ENCODE measurements around the gene SKP1.
A peak's percentile ranks its signal among the peaks of the same experiment; 100 is the strongest.

SKP1 gene

GRCh38 chr5:134129411-134130238 lies 47.1 kb downstream of the SKP1 start:
- H3K9me3 ChIP-seq (replicated peaks in 1 of 2; ENCODE audit: control insufficient read depth in 2 of 2, insufficient read depth in 1 of 2, low read depth in 1 of 2, low read length in 2 of 2), result peaks cover 0 to 1% of the 10 kb centered on the region in 2 donors
- H4K8ac ChIP-seq (ENCODE audit: low read depth, low read length), result peak overlapping the region; percentile 3
- no peak overlapping the region for H3K4me3 ChIP-seq (ENCODE audit: low read length in 2 of 2)
- peaks cover 30 to 55% of the 10 kb centered on the region in 2 donors for H3K36me3 ChIP-seq (replicated peaks in 1 of 2; ENCODE audit: control insufficient read depth in 2 of 2, insufficient read depth in 2 of 2, low read length in 2 of 2)
- H3K27me3 ChIP-seq (ENCODE audit: control insufficient read depth in 3 of 3, insufficient read depth in 3 of 3, low read depth in 1 of 3, low read length in 3 of 3), result no peaks in the 10 kb centered on the region
- no peaks in the 10 kb centered on the region for H3K4me1 ChIP-seq (ENCODE audit: control insufficient read depth in 2 of 2, insufficient read depth in 1 of 2, low read depth in 1 of 2, low read length in 2 of 2)
- H3K79me1 ChIP-seq (ENCODE audit: low read depth, low read length), result peaks cover 3% of the 10 kb centered on the region
- peak overlapping the region; percentile 55 for H3K23ac ChIP-seq (ENCODE audit: low read depth, low read length, poor library complexity)
- no CpG with 5 or more reads among the region's 25 CpGs for WGBS, 2 donors (ENCODE audit: extremely low coverage in 2 of 2, insufficient read length in 2 of 2, insufficient replicate concordance in 1 of 2)
- H4K91ac ChIP-seq (ENCODE audit: low read depth, low read length, poor library complexity), result no peak overlapping the region
- H3K4ac ChIP-seq (ENCODE audit: low read length), result no peak overlapping the region
- H3K27ac ChIP-seq (replicated peaks; ENCODE audit: low read length), result no peak overlapping the region
- peak overlapping the region; percentile 38 for H3K18ac ChIP-seq (ENCODE audit: low read length)
- H2BK120ac ChIP-seq (ENCODE audit: low read depth, low read length), result no peak overlapping the region
- no peak overlapping the region for H2BK5ac ChIP-seq (ENCODE audit: low read length)
- peak overlapping the region; percentile 81 for H3K9ac ChIP-seq (ENCODE audit: low read depth, low read length, poor library complexity)
- no peak overlapping the region for H3K14ac ChIP-seq (ENCODE audit: low read length)
- H2BK15ac ChIP-seq (ENCODE audit: low read length), result no peak overlapping the region
- no peak overlapping the region for H2AK5ac ChIP-seq (ENCODE audit: low read depth, low read length)
- no peak overlapping the region for H2AFZ ChIP-seq (ENCODE audit: low read length)
- DNase-seq (ENCODE audit: low spot score), result no peak
- H2BK12ac ChIP-seq (ENCODE audit: low read length), result peak overlapping the region; percentile 22
- no peak overlapping the region for H3K4me2 ChIP-seq (ENCODE audit: insufficient read depth, low read length, poor library complexity, severe bottlenecking)

DNA sequence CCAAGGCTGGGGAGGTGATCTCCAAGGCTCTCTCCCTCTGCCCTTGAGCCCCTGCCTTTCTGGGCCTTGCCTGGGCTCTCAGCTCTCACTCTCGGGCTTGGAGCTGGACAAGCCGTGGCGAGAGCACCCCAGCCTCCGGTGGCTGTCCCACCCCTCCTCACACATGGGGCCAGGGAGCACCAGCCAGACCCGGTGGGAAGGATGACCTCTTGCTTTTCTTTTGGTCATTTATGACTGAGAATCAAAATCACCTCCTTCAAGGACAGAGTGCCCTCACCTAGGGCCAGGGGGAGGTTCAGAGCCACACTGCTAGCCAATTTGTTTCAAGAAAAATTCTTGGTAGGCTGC lies 48.1 kb downstream of the SKP1 start:
- Histone ChIP-seq H3K14ac (ENCODE audit: low read length) (no peak overlapping the region), H2BK15ac (ENCODE audit: low read length) (no peak overlapping the region), H3K9me3 (replicated peaks in 1 of 2; ENCODE audit: control insufficient read depth in 2 of 2, insufficient read depth in 1 of 2, low read depth in 1 of 2, low read length in 2 of 2) (peaks cover 0 to 1% of the 10 kb centered on the region in 2 donors), H4K91ac (ENCODE audit: low read depth, low read length, poor library complexity) (no peak overlapping the region), H3K36me3 (replicated peaks in 1 of 2; ENCODE audit: control insufficient read depth in 2 of 2, insufficient read depth in 2 of 2, low read length in 2 of 2) (peaks cover 22 to 45% of the 10 kb centered on the region in 2 donors), H4K8ac (ENCODE audit: low read depth, low read length) (no peak overlapping the region), H3K27ac (replicated peaks; ENCODE audit: low read length) (no peak overlapping the region), H3K18ac (ENCODE audit: low read length) (no peak overlapping the region), H3K4ac (ENCODE audit: low read length) (no peak overlapping the region), H3K4me2 (ENCODE audit: insufficient read depth, low read length, poor library complexity, severe bottlenecking) (no peak overlapping the region), H2BK5ac (ENCODE audit: low read length) (no peak overlapping the region), H2BK120ac (ENCODE audit: low read depth, low read length) (no peak overlapping the region), H3K23ac (ENCODE audit: low read depth, low read length, poor library complexity) (no peak overlapping the region), H3K27me3 (ENCODE audit: control insufficient read depth in 3 of 3, insufficient read depth in 3 of 3, low read depth in 1 of 3, low read length in 3 of 3) (no peaks in the 10 kb centered on the region), H3K4me3 (ENCODE audit: low read length in 2 of 2) (no peak overlapping the region), H2AK5ac (ENCODE audit: low read depth, low read length) (no peak overlapping the region), H3K4me1 (ENCODE audit: control insufficient read depth in 2 of 2, insufficient read depth in 1 of 2, low read depth in 1 of 2, low read length in 2 of 2) (no peaks in the 10 kb centered on the region), H2AFZ (ENCODE audit: low read length) (no peak overlapping the region), H3K9ac (ENCODE audit: low read depth, low read length, poor library complexity) (no peak overlapping the region), H2BK12ac (ENCODE audit: low read length) (no peak overlapping the region), H3K79me1 (ENCODE audit: low read depth, low read length) (peaks cover 2% of the 10 kb centered on the region)
- WGBS, 2 donors (ENCODE audit: extremely low coverage in 2 of 2, insufficient read length in 2 of 2, insufficient replicate concordance in 1 of 2), result no CpG with 5 or more reads among the region's 5 CpGs
- no peak for DNase-seq (ENCODE audit: low spot score)

DNA sequence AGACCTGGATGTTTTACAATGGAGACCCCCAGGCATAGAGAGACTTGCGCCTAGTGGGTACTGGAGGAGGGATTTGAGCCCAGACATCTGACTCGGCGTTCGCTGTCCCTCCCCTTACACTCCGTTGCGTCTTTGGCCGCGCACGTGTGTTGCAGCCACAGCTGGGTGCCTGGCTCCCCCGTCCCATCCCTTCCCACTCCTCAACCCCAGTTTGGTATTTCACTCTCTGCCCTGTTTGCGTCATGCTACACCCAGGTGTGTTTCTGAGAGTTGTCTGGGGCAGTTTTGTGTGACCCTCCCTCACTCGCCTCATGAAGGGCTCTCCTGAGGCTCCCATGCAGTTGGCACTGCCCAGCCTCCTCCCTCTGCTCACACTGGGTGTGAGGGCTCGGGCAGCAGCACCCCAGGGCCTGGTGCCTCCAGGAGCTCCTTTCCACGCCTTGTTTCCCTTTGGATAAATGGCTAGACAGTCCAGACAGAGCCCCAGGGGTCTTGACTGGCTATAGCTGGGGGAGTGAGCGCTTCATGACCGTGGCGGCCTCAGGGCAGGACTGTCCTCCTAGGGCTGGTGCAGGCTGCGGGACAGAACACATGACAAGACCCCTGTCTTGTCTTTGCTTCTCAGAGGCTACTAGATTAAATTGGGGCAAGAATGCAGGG lies 48.6 kb downstream of the SKP1 start:
- H3K9ac ChIP-seq (ENCODE audit: low read depth, low read length, poor library complexity), result no peak overlapping the region
- no CpG with 5 or more reads among the region's 18 CpGs for WGBS, 2 donors (ENCODE audit: extremely low coverage in 2 of 2, insufficient read length in 2 of 2, insufficient replicate concordance in 1 of 2)
- no peak overlapping the region for H2BK5ac ChIP-seq (ENCODE audit: low read length)
- H3K27me3 ChIP-seq (ENCODE audit: control insufficient read depth in 3 of 3, insufficient read depth in 3 of 3, low read depth in 1 of 3, low read length in 3 of 3), result no peaks in the 10 kb centered on the region
- peaks cover 0 to 1% of the 10 kb centered on the region in 2 donors for H3K4me1 ChIP-seq (ENCODE audit: control insufficient read depth in 2 of 2, insufficient read depth in 1 of 2, low read depth in 1 of 2, low read length in 2 of 2)
- no peak overlapping the region for H2BK15ac ChIP-seq (ENCODE audit: low read length)
- no peak overlapping the region for H3K4me2 ChIP-seq (ENCODE audit: insufficient read depth, low read length, poor library complexity, severe bottlenecking)
- DNase-seq (ENCODE audit: low spot score), result no peak
- no peak overlapping the region for H3K4me3 ChIP-seq (ENCODE audit: low read length in 2 of 2)
- no peak overlapping the region for H3K14ac ChIP-seq (ENCODE audit: low read length)
- H2AFZ ChIP-seq (ENCODE audit: low read length), result no peak overlapping the region
- H3K27ac ChIP-seq (replicated peaks; ENCODE audit: low read length), result no peak overlapping the region
- H4K8ac ChIP-seq (ENCODE audit: low read depth, low read length), result no peak overlapping the region
- no peak overlapping the region for H3K23ac ChIP-seq (ENCODE audit: low read depth, low read length, poor library complexity)
- peaks cover 22 to 42% of the 10 kb centered on the region in 2 donors for H3K36me3 ChIP-seq (replicated peaks in 1 of 2; ENCODE audit: control insufficient read depth in 2 of 2, insufficient read depth in 2 of 2, low read length in 2 of 2)
- H3K9me3 ChIP-seq (replicated peaks in 1 of 2; ENCODE audit: control insufficient read depth in 2 of 2, insufficient read depth in 1 of 2, low read depth in 1 of 2, low read length in 2 of 2), result peaks cover 0 to 1% of the 10 kb centered on the region in 2 donors
- H2AK5ac ChIP-seq (ENCODE audit: low read depth, low read length), result no peak overlapping the region
- H3K18ac ChIP-seq (ENCODE audit: low read length), result no peak overlapping the region
- H2BK12ac ChIP-seq (ENCODE audit: low read length), result no peak overlapping the region
- no peak overlapping the region for H2BK120ac ChIP-seq (ENCODE audit: low read depth, low read length)
- H3K79me1 ChIP-seq (ENCODE audit: low read depth, low read length), result no peaks in the 10 kb centered on the region
- no peak overlapping the region for H4K91ac ChIP-seq (ENCODE audit: low read depth, low read length, poor library complexity)
- H3K4ac ChIP-seq (ENCODE audit: low read length), result no peak overlapping the region

DNA sequence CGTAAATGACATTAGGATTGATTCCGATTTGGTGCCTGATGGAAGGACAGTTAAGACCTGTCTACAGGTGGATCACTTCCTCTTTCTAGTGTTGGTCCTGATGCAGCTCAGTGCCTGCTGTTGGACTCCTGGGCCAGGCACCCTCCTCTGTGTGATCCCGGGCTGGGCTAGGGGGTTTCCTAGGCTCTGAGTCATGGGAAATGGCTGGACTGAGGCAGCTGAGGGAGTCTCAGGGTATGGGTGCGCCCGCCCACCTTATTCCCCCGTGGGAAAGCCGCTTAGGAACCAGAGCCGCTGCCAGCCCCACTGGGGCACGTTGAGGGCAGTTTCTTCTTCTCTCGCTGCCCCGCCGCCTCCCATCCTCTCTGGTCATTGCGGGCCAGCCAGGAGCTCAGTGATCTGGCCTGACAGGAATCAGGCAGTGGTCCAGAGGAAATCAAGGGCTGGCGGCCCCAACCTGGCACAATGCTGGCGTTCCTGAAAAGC lies 49.3 kb downstream of the SKP1 start:
- H2BK5ac ChIP-seq (ENCODE audit: low read length), result no peak overlapping the region
- no peak overlapping the region for H2BK120ac ChIP-seq (ENCODE audit: low read depth, low read length)
- no peak overlapping the region for H3K4me2 ChIP-seq (ENCODE audit: insufficient read depth, low read length, poor library complexity, severe bottlenecking)
- H2BK15ac ChIP-seq (ENCODE audit: low read length), result no peak overlapping the region
- peaks cover 0 to 1% of the 10 kb centered on the region in 2 donors for H3K4me1 ChIP-seq (ENCODE audit: control insufficient read depth in 2 of 2, insufficient read depth in 1 of 2, low read depth in 1 of 2, low read length in 2 of 2)
- H3K27ac ChIP-seq (replicated peaks; ENCODE audit: low read length), result no peak overlapping the region
- H3K4ac ChIP-seq (ENCODE audit: low read length), result no peak overlapping the region
- no peak overlapping the region for H3K18ac ChIP-seq (ENCODE audit: low read length)
- no peak overlapping the region for H2BK12ac ChIP-seq (ENCODE audit: low read length)
- no peak overlapping the region for H2AFZ ChIP-seq (ENCODE audit: low read length)
- H2AK5ac ChIP-seq (ENCODE audit: low read depth, low read length), result no peak overlapping the region
- WGBS, 2 donors (ENCODE audit: extremely low coverage in 2 of 2, insufficient read length in 2 of 2, insufficient replicate concordance in 1 of 2), result no CpG with 5 or more reads among the region's 15 CpGs
- peaks cover 22 to 37% of the 10 kb centered on the region in 2 donors for H3K36me3 ChIP-seq (replicated peaks in 1 of 2; ENCODE audit: control insufficient read depth in 2 of 2, insufficient read depth in 2 of 2, low read length in 2 of 2)
- H3K27me3 ChIP-seq (ENCODE audit: control insufficient read depth in 3 of 3, insufficient read depth in 3 of 3, low read depth in 1 of 3, low read length in 3 of 3), result no peaks in the 10 kb centered on the region
- peaks cover 0 to 1% of the 10 kb centered on the region in 2 donors for H3K9me3 ChIP-seq (replicated peaks in 1 of 2; ENCODE audit: control insufficient read depth in 2 of 2, insufficient read depth in 1 of 2, low read depth in 1 of 2, low read length in 2 of 2)
- no peak overlapping the region for H3K23ac ChIP-seq (ENCODE audit: low read depth, low read length, poor library complexity)
- H4K91ac ChIP-seq (ENCODE audit: low read depth, low read length, poor library complexity), result no peak overlapping the region
- H3K79me1 ChIP-seq (ENCODE audit: low read depth, low read length), result no peaks in the 10 kb centered on the region
- no peak overlapping the region for H3K9ac ChIP-seq (ENCODE audit: low read depth, low read length, poor library complexity)
- H4K8ac ChIP-seq (ENCODE audit: low read depth, low read length), result no peak overlapping the region
- H3K4me3 ChIP-seq (ENCODE audit: low read length in 2 of 2), result no peak overlapping the region
- no peak overlapping the region for H3K14ac ChIP-seq (ENCODE audit: low read length)
- DNase-seq (ENCODE audit: low spot score), result no peak
